ENCODE results near the gene PTPRT.

PTPRT gene

DNA sequence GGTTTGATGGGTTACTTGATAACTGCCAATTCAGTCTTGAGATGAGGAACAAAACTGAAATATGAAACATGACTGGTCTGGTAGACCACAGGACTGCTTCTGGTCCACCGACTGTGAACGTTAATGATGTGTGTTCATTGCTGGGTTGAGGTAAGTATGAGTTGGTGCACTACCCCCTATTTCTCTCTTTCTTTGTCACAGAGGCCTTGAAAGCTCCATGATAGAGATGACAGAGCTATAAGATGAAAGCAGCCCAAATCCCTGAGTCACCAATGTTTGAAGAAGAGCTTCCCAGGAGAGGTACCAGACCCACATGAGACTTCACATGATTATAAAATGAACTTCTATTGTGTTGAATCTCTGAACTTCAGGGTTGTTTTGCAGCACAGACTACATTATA is 555.5 kb downstream of the PTPRT start:
- no peak for DNase-seq (ENCODE audit: low read depth, low spot score)

DNA sequence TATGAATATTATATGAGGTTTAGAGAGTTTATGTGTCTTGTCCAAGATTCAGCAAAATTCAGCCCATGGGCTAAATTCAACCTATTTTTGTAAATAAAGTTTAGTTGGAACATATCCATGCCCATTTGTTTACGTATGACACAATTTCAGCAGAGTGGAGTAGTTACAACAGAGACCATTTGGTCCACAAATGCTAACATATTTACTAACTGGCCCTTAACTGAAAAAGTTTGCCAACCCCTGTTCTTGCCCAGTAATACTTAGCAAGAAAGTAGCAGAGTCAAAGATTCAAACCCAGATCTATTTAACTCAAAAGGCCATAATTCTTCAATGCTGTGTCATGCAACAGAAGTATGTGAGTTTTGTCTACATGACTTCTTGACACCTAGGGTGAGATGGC is 561.0 kb downstream of the PTPRT start:
- DNase-seq (ENCODE audit: low read depth, low spot score): no peak

DNA sequence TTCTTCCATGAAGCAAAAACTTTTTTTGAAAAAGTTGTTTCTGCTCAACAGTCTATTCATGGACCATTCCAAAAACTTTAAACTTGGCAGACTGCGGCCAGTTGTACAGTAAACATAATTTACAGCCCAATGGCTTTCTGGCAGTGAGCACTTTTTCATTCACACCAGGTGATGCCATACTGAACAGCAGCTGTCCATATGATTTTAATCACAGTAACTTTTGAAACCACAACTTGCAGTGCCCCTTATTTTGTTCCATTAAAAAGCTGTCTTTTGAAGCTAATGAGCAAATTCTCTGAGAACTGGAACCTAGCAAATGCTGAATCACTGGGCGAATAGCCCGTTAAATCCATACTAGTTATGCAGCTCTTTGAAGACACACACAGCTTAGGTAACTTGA is 576.6 kb downstream of the PTPRT start:
- DNase-seq (ENCODE audit: low read depth, low spot score): no peak

DNA sequence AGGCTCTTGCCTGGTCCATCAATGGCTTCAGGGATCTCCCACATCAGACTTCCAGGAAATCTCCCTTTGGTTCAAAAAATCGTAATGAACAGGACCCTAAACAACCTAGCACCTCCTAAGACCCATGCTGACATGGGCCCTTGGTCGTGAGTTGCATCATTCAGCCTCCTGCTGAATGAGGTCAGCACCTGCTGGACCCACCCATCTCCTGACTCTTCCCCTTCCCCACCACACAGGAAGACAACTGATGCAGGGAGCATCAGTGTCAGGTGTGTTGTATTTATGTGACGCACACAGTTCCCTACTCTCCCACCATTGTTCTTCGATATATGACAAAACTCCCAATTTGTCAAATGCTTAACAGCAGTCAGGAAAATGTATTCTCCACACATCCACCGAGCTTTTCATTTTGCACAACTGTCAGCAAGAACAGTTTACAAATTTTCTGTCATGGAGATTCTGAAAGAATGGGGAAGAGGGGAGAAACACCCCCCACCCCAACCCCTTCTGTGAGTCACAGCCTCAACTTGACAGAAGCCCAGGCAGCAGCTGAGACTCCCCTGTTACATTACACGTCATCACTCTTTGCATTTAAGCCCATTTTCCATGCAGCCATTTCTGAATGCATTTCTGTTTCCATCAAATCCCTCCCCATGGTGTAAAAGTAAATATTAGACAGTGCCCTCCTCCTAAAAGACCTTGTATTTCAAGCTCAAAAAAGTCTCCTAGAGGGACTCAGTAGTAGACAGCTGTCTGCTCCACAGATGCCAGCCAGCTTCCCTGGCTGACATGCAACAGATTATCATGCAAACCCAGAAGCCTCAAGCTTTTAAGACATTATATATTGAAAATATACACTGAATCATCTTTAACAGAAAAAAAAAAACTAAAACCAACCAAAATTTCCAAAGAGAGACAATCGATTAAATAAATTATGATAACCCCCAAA is 577.5 kb downstream of the PTPRT start:
- no peak for DNase-seq (ENCODE audit: low read depth, low spot score)

DNA sequence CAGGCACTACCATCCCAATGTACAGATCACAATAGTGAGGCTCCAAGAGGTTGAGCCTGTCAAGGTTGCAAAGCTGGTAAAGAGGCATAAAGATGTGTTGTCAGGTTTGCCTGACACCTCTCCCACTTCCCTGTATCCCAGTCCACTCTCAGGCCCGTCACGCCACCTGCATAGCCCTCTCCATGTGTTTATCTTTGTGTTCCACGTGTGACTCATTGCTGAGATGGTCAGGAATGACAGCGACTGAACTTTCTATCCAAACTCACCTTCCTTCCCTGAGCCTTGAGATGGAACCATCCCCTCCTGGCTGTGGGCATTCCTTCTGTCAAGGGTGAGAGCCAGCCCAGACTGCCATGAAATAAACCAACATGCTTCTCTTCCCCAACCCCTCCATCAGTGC is 578.3 kb downstream of the PTPRT start:
- no peak for DNase-seq (ENCODE audit: low read depth, low spot score)

DNA sequence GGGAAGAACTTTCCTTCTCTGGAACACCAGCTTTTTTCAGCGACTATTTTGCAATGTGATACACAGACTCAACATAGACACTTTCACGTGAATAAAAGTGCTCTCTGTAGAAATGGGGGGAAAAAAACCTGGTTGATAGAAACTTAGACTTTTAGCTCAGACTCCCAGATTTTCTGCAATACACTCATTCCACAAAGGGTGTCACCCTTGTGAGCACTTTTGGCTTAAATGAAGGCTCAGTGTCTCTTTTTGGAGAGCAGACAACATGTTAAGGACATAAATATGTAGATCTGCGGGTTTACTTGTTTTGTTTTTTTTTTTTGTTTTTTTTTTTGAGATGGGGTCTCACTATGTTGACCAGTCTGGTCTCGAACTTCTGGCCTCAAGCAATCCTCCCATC is 579.6 kb downstream of the PTPRT start:
- no peak for DNase-seq (ENCODE audit: low read depth, low spot score)

DNA sequence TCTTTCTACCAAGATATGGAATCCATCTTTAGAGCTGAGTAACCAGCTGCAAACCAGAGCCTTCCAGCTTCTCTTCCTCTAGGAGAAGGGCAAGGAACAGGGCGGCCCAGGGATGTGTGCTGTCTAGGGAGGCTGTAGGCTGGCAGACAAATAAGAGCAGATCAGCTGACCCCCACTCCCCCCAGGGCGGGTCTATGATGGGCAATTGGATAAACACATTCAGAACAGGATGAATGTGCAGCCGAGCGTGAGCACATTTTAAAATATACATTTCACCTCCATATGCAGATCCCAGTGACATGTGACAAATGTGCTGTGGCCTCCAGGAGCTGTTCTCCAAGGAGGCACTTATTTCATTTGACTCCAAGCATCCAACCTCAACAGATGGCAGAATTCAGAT is 580.1 kb downstream of the PTPRT start:
- no peak for DNase-seq (ENCODE audit: low read depth, low spot score)

DNA sequence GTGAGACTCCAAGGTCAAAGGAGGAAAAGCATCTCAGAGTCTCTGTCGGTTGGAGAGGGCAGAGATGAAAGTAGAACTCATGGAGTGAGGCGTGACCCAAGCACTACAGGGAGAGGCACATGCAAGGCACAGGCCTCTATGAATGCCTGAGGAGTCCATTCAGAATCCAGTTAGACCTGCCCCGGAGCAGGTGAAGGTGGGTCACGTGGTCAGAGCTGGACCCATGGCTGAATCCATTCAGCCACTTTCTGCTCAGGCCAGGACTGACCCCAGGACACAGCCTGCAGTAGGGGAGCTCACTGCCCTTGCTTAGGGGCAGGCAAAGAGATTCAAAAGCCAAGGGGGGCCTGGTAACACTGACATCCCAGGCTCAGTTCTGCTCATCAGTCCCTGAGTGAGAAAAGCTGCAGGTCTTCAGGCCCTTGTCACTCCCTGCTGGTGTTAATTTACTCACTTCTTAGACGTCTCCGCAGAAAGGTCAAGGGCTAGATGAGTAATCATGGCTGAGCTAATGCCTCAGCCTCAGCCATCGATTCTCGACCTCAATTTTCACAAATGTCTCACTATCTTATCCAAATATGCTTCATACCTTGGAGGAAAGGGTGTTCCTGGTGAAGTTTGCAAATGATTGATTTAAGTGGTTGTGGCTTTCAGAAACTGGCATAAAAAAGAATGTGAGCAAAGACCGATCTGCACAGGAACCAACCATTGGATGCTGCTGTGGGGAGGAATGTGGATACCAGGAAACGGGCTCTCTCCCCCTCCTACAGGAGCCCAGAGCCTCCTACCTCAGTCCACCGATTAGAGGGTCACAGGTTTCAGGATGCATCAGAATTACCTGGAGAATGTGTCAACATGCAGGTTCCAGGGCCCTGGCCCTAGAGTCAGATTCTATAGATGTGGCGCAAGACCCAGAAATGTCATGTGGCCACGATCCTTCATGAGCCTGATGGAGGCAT is 584.4 kb downstream of the PTPRT start:
- DNase-seq (ENCODE audit: low read depth, low spot score): no peak

DNA sequence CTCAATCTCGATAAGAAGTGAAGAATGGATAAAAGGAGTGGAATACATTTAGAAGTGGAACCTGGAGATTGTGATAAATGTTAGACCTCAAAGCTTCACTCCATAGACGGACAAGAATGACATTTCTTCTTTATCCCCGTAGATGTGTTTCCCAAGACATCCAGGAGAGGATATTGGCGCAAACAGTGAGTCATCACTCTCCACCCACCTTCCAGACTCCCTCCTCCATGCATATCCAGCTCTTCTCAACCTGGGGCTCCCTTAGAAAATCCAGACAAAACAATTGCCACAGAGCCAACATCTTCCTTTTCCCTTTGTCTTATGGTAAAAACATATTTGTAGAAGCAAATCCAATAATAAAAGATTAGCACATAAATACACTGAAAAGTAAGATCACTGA is 586.1 kb downstream of the PTPRT start:
- no peak for DNase-seq (ENCODE audit: low read depth, low spot score)

DNA sequence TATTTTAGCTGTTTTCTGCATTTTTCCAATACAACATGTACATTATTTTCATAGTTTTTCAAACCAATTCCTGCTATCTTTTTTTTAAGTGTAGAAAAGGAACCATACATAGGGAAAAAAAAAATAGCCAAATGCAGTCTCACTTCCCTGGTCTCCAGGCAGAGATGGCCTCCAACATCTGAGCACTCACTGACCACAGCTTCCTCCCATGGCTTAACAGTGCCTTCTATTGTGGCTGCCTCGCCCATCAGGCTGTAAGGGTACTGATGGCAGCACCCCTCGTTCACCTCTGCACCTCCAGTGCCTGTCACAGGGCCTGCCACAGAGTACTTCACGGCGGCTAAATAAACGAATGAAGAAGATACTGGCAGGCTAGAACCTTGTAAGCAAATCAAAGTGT is 591.1 kb downstream of the PTPRT start:
- no peak for DNase-seq (ENCODE audit: low read depth, low spot score)

DNA sequence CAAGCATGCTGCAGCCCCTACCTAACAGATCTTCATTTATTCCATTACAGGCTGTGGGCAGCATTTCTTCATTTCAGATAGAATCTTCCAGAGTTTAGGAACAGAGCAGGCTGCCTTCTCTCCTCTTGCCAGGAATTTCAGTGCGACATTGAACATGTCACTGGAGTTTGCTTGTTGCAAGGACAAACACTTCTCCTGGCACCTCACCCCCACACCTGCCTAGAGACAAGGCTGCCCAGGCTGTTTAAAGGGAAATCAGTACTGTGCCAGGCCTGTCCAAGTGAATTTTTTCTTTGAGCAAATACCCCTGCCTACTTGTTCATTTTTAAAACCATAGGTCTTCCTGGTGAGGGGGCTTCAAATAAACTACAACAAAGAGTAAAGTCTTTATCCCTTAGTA is 594.1 kb downstream of the PTPRT start:
- DNase-seq (ENCODE audit: low read depth, low spot score): no peak

DNA sequence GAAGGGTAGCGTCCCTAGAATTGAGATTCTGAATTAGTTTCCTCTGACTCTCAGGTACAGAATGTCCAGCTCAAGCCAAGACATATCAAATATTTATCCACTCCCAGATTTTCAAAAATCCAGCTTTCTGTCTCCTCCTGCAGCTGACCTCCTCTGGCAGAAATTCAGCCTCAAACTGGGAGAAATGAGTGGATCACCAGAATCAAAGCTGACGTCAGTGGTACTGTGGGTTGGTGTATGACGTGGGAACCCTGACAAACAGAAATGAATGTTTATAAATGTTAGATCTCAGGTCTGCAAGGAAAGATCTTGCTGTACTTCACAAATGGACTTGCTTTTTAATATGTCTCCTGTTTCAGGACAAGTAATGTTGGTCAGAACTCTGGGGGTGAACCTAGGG is 595.0 kb downstream of the PTPRT start:
- no peak for DNase-seq (ENCODE audit: low read depth, low spot score)

DNA sequence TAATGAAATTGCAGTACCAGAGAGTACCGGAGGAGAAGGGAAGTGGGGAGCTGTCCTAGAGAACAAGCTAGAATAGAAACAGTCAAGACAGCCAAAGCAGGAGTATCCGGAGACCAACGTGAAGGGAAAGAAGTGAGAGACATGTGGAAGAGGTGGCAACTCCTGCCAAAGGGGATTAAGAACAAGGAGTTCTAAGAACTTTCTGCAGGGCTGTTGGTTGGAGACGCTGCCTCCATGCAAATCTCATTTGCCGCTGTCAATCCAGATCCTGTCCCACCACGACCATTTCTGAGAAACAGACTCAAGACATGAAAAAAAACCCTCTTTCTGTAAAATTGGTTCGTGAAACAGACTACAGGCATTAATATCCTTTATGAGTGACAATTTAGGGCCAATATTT is 595.7 kb downstream of the PTPRT start:
- DNase-seq (ENCODE audit: low read depth, low spot score): no peak

DNA sequence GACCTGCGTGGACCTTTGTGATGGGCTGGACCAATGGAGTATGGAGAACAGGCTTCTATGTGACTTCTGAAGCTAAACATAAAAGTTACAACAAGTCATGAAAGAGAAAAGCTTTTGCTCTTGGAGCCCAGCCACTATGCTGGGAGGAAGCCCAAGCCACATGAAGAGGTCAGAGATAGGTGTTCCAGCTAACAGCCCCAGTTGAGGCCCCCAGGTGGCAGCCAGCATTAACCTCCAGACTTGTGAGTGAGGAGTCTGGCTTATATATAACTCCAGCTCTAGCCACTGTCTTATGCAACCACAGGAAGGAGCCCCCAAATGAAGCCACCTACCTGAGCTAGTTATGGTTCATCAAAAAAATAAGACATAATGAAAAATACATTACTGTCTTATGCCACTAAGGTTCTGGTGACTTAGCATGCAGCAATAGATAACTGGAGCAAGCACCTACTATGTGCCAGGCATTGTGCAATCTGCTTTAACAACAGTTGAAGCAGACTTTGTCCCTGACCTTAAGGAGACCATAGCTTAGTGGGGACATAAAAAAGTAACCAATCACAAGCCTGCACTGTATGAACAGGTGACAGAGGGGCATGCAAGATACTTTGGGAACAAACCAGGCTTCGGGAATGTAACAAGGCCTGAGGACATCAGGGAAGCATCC is 599.6 kb downstream of the PTPRT start:
- DNase-seq (ENCODE audit: low read depth, low spot score): no peak

DNA sequence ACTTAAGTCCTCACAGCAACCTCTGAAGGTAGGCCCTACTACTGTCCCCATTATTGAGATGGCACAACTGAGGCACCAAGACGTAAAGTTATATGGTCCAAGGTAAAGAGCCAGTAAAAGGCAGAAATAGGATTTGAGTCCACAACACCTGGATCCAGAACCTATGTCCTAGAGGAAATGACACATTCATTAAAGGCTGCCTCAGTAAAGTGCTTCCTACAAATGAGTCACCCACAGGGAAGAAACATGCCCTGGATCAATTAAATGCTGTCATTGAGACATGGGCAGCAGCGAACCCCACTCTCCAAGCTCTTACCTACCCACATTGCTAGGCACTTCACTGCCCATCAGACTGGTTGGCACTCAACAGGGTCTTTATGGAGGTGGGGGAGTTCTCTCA is 600.9 kb downstream of the PTPRT start:
- no peak for DNase-seq (ENCODE audit: low read depth, low spot score)

DNA sequence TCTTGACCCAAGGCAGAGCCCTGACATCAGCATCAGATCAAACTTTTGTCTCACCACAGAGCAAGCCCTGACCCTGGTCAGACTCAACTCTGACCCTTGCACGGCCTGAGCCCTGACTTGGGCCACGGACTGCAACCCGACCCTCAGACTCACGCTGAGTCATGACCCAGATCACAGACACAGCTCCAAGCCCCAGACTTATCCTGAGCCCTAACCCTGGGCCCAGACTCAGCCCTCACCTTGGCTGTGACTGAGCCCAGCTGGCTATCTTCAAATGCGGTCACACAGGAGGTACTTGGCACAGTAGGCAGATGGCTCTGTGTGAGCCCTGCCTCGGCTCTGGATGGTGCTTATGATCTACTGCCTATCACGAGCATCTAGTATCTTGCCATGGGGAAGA is 602.3 kb downstream of the PTPRT start:
- no peak for DNase-seq (ENCODE audit: low read depth, low spot score)

DNA sequence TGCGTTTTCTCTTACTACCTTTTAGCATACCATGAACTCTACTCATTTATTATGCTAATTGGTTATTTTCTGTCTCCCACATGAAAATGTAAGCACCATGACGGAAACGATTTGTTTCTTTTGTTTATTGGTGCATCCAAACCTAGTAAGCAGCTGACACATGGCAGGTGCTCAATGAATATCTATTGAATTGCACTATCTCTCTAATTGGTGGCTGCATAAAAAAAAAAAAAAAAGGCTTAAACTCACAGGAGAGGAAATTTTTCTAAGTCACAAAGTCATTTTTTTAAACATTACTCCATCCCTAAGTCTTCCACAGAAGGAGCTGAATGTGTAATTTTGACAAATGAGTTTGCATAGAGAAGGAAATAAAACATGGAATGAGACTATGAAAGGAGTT is 608.4 kb downstream of the PTPRT start:
- no peak for DNase-seq (ENCODE audit: low read depth, low spot score)

DNA sequence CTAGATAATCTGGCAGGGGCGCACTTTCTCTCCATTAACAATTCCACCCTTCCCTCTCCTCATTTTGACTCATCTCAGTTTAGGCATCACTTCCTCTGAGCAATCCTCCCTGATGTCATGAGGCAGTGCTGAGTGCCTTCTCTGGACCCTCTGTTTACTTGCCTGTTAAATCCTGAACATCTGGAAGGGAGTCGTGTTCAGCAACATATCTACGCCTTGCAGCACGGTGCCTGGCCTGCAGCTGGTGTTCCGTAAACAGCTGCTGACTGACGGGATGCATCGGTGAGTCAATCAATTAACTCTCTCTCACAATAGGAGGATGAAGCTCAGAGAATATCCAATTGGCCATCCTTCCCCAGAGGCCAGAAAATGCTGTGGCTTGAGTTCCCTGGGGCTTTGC is 613.5 kb downstream of the PTPRT start:
- no peak for DNase-seq (ENCODE audit: low read depth, low spot score)

DNA sequence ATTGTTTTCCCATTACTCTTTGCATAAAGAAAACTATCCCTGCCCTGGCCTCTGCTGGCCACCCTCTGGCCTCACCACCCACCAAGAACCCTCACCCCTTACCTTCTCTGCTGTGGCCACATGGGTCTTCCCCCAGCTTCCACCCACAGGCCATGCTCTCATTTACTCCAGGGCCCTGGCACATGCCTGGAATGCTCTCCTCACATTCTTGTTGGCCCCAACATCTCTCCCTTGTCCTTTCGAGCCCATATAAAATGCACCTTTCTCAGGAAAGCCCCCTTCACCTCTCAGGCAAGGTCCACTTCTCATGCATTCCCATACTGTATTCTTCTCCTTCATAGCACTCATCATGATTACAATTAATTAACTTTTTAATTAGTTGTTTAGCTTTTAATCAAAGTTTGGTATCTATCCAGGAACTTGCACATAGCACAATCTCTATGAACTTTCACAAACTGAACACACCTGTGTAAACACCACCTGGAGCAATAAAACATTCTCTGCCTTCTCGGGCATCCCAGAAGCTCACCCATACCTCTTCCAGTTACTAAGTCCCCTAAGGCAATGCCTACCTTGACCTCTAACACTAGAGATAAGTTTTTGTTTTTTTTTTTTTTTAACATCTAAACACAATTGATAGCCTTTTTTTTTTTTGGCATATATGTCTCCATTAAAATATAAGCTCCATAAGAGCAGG is 617.2 kb downstream of the PTPRT start:
- DNase-seq (ENCODE audit: low read depth, low spot score): no peak

DNA sequence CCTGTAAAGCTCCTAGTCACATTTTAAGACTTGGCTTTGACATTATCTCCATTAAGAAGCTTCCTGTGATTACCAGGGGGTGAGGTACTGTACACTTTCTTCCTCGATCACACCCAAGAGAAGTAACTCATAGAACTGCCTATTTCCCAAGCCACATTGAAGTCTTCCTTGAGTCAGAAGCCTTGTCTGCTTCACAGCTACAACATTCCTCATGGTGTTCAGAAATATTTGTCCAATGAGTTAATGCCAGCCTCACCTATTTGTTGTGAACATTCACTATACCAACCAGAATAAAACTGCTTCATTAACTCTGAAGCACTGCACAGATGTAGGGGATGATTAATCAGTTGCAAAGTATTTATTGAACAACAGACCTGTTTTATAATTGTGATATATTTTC is 622.3 kb downstream of the PTPRT start:
- DNase-seq (ENCODE audit: low read depth, low spot score): no peak

DNA sequence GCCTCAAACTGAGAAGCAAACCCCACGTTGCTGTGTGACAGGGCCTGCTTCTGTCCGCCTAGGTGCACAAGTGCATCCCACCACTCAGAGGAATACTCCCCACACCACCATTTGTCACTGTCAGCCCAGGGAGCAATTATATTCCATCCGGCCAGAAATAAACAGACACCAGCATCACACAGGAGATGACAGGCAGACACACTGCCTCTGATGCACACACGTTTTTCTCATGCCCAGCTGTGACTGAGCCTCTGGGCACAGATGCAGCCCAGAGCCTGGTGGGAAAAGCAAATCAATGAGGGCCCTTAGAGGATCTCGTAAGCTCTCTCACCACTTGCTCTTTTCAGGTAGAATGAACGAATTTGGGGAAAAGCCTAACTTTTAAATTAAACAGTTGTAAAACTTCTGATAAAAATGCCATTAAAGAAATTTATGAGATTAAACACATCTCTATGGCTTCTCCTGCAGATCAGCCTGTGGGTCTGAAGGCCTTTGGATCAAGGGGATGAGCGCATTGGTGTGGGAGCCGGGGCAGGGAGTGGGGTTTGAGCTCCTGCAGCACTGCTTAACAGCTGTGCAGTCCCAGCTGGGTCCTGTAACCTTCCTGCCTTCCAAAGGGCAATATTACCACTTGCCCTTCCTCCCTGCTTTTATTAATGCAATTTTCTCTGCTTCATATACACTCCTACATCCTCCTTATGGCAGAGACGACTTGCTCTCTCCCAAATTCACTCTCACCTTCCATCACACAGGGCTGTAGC is 624.3 kb downstream of the PTPRT start:
- no peak for DNase-seq (ENCODE audit: low read depth, low spot score)
